B cell (primary cell): Measurements from ENCODE around the gene AK9.

ENCODE experiments used
- EZH2 ChIP-seq: IDR thresholded peaks from 2 replicates; pipeline ENCODE4 v1.6.1; 2012; ENCODE audit warnings: borderline replicate concordance, low read depth, mild to moderate bottlenecking, moderate library complexity, low read length; ENCODE audit not compliant: insufficient read depth, poor library complexity, severe bottlenecking
- TF ChIP-seq, protein P1 (sequence below): fragments of 200-600 bp; IDR thresholded peaks from one replicate; pipeline ENCODE4 v1.8.0; 2022; ENCODE audit warnings: antibody characterized with exemption, mild to moderate bottlenecking

DNA sequence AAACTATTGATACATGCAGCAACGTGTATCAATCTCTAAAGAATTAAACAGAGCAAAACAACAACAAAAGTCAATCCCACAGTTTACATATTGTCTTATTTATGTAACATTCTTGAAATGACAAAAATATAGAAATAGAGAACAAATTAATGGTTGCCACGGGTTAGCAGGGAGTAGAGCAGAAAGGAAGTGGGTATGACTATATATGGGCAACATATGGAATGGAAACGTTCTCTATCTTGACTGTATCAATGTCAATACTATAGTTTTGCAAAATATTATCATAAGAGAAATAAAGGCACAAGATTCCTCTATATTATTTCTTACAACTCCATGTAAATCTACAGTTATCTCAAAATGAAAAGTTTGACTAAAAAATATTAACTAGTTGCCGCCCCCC is 12.8 kb downstream of the AK9 start:
- TF ChIP-seq, protein P1, sequence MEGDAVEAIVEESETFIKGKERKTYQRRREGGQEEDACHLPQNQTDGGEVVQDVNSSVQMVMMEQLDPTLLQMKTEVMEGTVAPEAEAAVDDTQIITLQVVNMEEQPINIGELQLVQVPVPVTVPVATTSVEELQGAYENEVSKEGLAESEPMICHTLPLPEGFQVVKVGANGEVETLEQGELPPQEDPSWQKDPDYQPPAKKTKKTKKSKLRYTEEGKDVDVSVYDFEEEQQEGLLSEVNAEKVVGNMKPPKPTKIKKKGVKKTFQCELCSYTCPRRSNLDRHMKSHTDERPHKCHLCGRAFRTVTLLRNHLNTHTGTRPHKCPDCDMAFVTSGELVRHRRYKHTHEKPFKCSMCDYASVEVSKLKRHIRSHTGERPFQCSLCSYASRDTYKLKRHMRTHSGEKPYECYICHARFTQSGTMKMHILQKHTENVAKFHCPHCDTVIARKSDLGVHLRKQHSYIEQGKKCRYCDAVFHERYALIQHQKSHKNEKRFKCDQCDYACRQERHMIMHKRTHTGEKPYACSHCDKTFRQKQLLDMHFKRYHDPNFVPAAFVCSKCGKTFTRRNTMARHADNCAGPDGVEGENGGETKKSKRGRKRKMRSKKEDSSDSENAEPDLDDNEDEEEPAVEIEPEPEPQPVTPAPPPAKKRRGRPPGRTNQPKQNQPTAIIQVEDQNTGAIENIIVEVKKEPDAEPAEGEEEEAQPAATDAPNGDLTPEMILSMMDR, result no peak
- TF ChIP-seq EZH2, result no peak
